WI38 (cell line): Measurements from ENCODE around the gene AGTR2.
"Not testable (repeated sequence)": the region's sequence is repeated elsewhere in the genome, so short reads cannot be mapped to it uniquely, and the experiment has no call there.

Source experiments
- H3K4me3 ChIP-seq: 2 replicates; pipeline ENCODE4 v1.5.1; 2011; ENCODE audit warnings: low read depth, mild to moderate bottlenecking, control low read depth, low read length
- TF ChIP-seq, protein P1 (sequence below): IDR thresholded peaks from 2 replicates; pipeline ENCODE4 v1.5.1; 2012; ENCODE audit warnings: low read depth, mild to moderate bottlenecking, control low read depth, low read length

Gene AGTR2

DNA sequence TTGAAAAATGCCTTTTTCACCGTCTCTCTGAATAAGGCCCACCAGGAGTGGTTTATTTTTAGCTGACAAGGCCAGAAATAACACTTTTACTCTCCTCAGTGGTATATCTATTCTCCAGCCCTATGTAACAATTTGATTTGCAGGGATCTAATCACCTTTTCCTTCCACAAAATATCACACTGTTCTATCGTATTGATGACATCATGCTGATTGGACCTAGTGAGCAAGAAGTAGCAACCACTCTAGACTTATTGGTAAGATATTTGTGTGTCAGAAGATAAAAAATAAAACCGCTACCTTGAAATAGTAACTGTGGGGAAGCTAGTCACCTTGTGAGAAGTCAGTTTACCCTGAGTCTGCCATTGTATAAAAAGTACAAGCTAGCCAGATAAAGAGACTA lies 27.7 kb downstream of the AGTR2 start:
- TF ChIP-seq, protein P1, sequence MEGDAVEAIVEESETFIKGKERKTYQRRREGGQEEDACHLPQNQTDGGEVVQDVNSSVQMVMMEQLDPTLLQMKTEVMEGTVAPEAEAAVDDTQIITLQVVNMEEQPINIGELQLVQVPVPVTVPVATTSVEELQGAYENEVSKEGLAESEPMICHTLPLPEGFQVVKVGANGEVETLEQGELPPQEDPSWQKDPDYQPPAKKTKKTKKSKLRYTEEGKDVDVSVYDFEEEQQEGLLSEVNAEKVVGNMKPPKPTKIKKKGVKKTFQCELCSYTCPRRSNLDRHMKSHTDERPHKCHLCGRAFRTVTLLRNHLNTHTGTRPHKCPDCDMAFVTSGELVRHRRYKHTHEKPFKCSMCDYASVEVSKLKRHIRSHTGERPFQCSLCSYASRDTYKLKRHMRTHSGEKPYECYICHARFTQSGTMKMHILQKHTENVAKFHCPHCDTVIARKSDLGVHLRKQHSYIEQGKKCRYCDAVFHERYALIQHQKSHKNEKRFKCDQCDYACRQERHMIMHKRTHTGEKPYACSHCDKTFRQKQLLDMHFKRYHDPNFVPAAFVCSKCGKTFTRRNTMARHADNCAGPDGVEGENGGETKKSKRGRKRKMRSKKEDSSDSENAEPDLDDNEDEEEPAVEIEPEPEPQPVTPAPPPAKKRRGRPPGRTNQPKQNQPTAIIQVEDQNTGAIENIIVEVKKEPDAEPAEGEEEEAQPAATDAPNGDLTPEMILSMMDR, result no peak
- H3K4me3 ChIP-seq, result no peak overlapping the region

GRCh38 chrX:116198810-116199209 lies 28.3 kb downstream of the AGTR2 start:
- TF ChIP-seq, protein P1, result no peak
- no peak overlapping the region for H3K4me3 ChIP-seq

- TF ChIP-seq, protein P1, result no peak
- no peak overlapping the region for H3K4me3 ChIP-seq
Measured at GRCh38 chrX:116204932-116205331, 34.4 kb downstream of the AGTR2 start.

DNA sequence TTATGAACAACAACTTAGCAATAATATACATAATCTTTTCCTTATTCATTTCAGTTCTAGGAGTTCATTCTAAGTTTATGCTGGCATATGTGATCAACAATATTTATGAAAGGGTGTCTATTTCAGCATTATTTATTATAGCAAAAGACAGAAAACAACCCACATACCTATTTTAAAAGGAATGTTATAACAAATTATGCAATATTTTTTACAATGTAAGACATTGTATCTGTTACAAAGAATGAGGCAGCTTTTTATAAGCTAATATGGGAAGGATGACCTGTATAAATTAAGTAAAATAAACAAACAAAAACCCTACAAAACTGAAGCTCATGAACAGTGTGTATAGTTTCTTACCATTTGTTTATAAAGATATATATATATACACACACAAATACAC lies 42.7 kb downstream of the AGTR2 start:
- no peak overlapping the region for H3K4me3 ChIP-seq
- TF ChIP-seq, protein P1, result no peak

DNA sequence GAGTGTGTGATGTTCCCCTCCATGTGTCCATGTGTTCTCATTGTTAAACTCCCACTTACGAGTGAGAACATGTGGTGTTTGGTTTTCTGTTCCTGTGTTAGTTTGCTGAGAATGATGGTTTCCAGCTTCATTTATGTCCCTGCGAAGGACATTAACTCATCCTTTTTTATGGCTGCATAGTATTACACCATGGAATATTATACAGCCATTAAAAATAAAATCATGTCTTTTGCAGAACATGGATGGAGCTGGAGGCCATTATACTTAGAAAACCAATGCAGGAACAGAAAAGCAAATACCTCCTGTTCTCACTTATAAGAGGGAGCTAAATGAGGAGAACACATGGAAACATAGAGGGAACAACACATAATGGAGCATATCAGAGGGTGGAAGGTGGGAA lies 46.5 kb downstream of the AGTR2 start:
- H3K4me3 ChIP-seq, result not testable (repeated sequence)
